ENCODE measurements around the gene MOSPD3. TPM values are rescaled to one million over a fixed set of nuclear protein-coding genes. Genes with fewer than 3 reads are reported as not detected.

Gene MOSPD3
- total RNA-seq, 1 experiment from 2014 or later, result 9.4 TPM

- Histone ChIP-seq H3K9ac (ENCODE audit: low read length) (no peak overlapping the region), H4K20me1 (ENCODE audit: low read length) (no peaks in the 10 kb centered on the region), H3K9me3 (ENCODE audit: low read length) (no peaks in the 10 kb centered on the region), H2AFZ (ENCODE audit: low read length) (no peak overlapping the region), H3K36me3 (ENCODE audit: low read depth, low read length) (no peaks in the 10 kb centered on the region), H3K79me2 (ENCODE audit: low read length) (no peaks in the 10 kb centered on the region), H3K9me2 (replicated peaks; ENCODE audit: low read length) (no peaks in the 10 kb centered on the region), H3F3A (ENCODE audit: low read length, unreplicated experiment) (no peaks in the 10 kb centered on the region), H3K4me1 (ENCODE audit: insufficient read depth, low read length) (no peaks in the 10 kb centered on the region), H3K27ac (ENCODE audit: low read length) (no peak overlapping the region), H3K4me2 (ENCODE audit: low read length) (no peak overlapping the region), H3K27me3 (ENCODE audit: low read length) (no peaks in the 10 kb centered on the region), H3K4me3 (ENCODE audit: low read length) (no peak overlapping the region)
- POLR2A ChIA-PET (ENCODE audit: unreplicated experiment), result no interaction called here
- ATAC-seq, result no peak
- TF ChIP-seq EZH2 (IDR thresholded peaks at IDR 0.05; ENCODE audit: low read length, unreplicated experiment) (no peak), CTCF (conservative IDR thresholded peaks at IDR 0.05; ENCODE audit: low read depth, low read length) (no peak), EZH2phosphoT487 (IDR thresholded peaks at IDR 0.05; ENCODE audit: borderline replicate concordance, low read length) (no peak)
- no TSS peak for BruUV-seq (replicated peaks)
- CTCF ChIA-PET, result no interaction called here
- intact Hi-C loops (cut with micrococcal nuclease), result no loop called here
- DNase-seq, result no peak
Measured at GRCh38 chr7:100640517-100641440, 28.4 kb downstream of the MOSPD3 start.

- DNase-seq (no peak), ATAC-seq (no peak)
- Histone ChIP-seq H3K4me3 (ENCODE audit: low read length) (no peak within 1 kb of the TSS), H3K9ac (ENCODE audit: low read length) (no peak within 1 kb of the TSS), H3F3A (ENCODE audit: low read length, unreplicated experiment) (no peaks in the 10 kb centered on the region), H3K4me1 (ENCODE audit: insufficient read depth, low read length) (no peaks in the 10 kb centered on the region), H3K9me3 (ENCODE audit: low read length) (no peaks in the 10 kb centered on the region), H3K79me2 (ENCODE audit: low read length) (no peaks in the 10 kb centered on the region), H4K20me1 (ENCODE audit: low read length) (no peaks in the 10 kb centered on the region), H3K36me3 (ENCODE audit: low read depth, low read length) (no peaks in the 10 kb centered on the region), H3K27ac (ENCODE audit: low read length) (no peak within 1 kb of the TSS), H3K9me2 (replicated peaks; ENCODE audit: low read length) (no peaks in the 10 kb centered on the region), H3K27me3 (ENCODE audit: low read length) (no peaks in the 10 kb centered on the region), H3K4me2 (ENCODE audit: low read length) (no peak within 1 kb of the TSS), H2AFZ (ENCODE audit: low read length) (no peak within 1 kb of the TSS)
- POLR2A ChIA-PET (ENCODE audit: unreplicated experiment), result no interaction called here
- intact Hi-C loops (cut with micrococcal nuclease), result no loop called here
- CTCF ChIA-PET, result no interaction called here
- BruUV-seq (replicated peaks), result no TSS peak
- TF ChIP-seq EZH2 (IDR thresholded peaks at IDR 0.05; ENCODE audit: low read length, unreplicated experiment) (no peak), CTCF (conservative IDR thresholded peaks at IDR 0.05; ENCODE audit: low read depth, low read length) (no peak), EZH2phosphoT487 (IDR thresholded peaks at IDR 0.05; ENCODE audit: borderline replicate concordance, low read length) (no peak)
Measured at GRCh38 chr7:100641463-100641859, 29.1 kb downstream of the MOSPD3 start, which contains the start of gene TFR2. Gene TFR2, minus strand, starts transcription at chr7:100641552. Its CDS starts 43 bp downstream, at chr7:100641509.
